Stimulated activated CD4-positive, alpha-beta T cell treated with anti-CD3 and anti-CD28 coated beads, Interleukin-15, amount 100 ng/mL, for 24 hours (primary cell): Measurements from ENCODE around the gene MYO18A.
"Not testable (repeated sequence)": the region's sequence is repeated elsewhere in the genome, so short reads cannot be mapped to it uniquely, and the experiment has no call there.

ENCODE experiments used
- DNase-seq: peaks from one replicate; pipeline ENCODE4 v3.0.0-alpha.2; 2020

Gene MYO18A

GRCh38 chr17:29180034-29180787 lies at the start of gene MYO18A:
Gene MYO18A (minus strand): TSS chr17:29180398. CDS start chr17:29166940, 13,458 bp downstream.
- DNase-seq = peak; percentile 89

- no peak for DNase-seq
Measured at GRCh38 chr17:29225396-29225795, 45.2 kb upstream of the MYO18A start.

GRCh38 chr17:29221338-29221737 lies 41.1 kb upstream of the MYO18A start:
- not testable (repeated sequence) for DNase-seq

GRCh38 chr17:29219378-29220047 lies 39.3 kb upstream of the MYO18A start:
- DNase-seq = peak; percentile 82

GRCh38 chr17:29216856-29217255 lies 36.7 kb upstream of the MYO18A start:
- DNase-seq = no peak

GRCh38 chr17:29216181-29216580 lies 36.0 kb upstream of the MYO18A start:
- no peak for DNase-seq

GRCh38 chr17:29215717-29216116 lies 35.5 kb upstream of the MYO18A start:
- DNase-seq = no peak

- no peak for DNase-seq
Measured at GRCh38 chr17:29215174-29215573, 35.0 kb upstream of the MYO18A start.

- DNase-seq = no peak
Measured at GRCh38 chr17:29214215-29215146, 34.3 kb upstream of the MYO18A start.

GRCh38 chr17:29212681-29213121 lies 32.5 kb upstream of the MYO18A start:
- no peak for DNase-seq

- DNase-seq = no peak
Measured at GRCh38 chr17:29212094-29212631, 32.0 kb upstream of the MYO18A start.

- DNase-seq = no peak
Measured at GRCh38 chr17:29210879-29211278, 30.7 kb upstream of the MYO18A start.

GRCh38 chr17:29209073-29209472 lies 28.9 kb upstream of the MYO18A start:
- no peak for DNase-seq

- no peak for DNase-seq
Measured at GRCh38 chr17:29207975-29208374, 27.8 kb upstream of the MYO18A start.

- no peak for DNase-seq
Measured at GRCh38 chr17:29205047-29205446, 24.8 kb upstream of the MYO18A start.

- not testable (repeated sequence) for DNase-seq
Measured at GRCh38 chr17:29204068-29204804, 24.0 kb upstream of the MYO18A start.

- DNase-seq = no peak
Measured at GRCh38 chr17:29197516-29198272, 17.5 kb upstream of the MYO18A start.

- no peak for DNase-seq
Measured at GRCh38 chr17:29196769-29197515, 16.7 kb upstream of the MYO18A start.

GRCh38 chr17:29195465-29196081 lies 15.4 kb upstream of the MYO18A start:
- DNase-seq = no peak

GRCh38 chr17:29194669-29195068 lies 14.5 kb upstream of the MYO18A start:
- no peak for DNase-seq
